ENCODE data around the gene PTOV1. TPM values are rescaled to one million over a fixed set of nuclear protein-coding genes. Genes with fewer than 3 reads are reported as not detected.
A peak's percentile ranks its signal among the peaks of the same experiment; 100 is the strongest.

The PTOV1 gene
- total and polyA plus RNA-seq, 2 donors (not counting 1 experiment from before 2014, with no cell fraction given), result 144 to 230 TPM

DNA sequence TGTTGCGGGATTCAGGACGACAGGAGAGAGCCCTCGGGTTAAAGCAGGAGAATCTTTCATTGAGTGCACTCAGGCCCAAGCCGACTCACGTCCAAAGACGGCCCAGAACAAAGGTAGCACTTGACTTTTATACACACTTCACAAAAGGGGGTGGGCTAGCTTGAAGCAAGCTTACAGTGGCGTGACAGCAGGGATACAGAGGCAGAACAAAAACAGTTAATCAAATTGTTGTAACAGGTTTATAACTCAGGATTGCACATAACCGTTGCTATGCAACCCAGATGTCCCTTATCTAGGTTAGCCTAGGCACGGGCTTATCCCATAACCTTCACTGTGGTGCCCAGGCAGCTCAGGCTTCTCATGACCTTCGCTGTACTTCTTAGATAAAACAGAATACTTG is 30.8 kb upstream of the PTOV1 start:
- WGBS (ENCODE audit: insufficient coverage), result 95% methylated on average over 8 of the region's 10 CpGs
- TF ChIP-seq, protein P1, sequence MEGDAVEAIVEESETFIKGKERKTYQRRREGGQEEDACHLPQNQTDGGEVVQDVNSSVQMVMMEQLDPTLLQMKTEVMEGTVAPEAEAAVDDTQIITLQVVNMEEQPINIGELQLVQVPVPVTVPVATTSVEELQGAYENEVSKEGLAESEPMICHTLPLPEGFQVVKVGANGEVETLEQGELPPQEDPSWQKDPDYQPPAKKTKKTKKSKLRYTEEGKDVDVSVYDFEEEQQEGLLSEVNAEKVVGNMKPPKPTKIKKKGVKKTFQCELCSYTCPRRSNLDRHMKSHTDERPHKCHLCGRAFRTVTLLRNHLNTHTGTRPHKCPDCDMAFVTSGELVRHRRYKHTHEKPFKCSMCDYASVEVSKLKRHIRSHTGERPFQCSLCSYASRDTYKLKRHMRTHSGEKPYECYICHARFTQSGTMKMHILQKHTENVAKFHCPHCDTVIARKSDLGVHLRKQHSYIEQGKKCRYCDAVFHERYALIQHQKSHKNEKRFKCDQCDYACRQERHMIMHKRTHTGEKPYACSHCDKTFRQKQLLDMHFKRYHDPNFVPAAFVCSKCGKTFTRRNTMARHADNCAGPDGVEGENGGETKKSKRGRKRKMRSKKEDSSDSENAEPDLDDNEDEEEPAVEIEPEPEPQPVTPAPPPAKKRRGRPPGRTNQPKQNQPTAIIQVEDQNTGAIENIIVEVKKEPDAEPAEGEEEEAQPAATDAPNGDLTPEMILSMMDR (IDR thresholded peaks at IDR 0.05), result no peak
- TF ChIP-seq EZH2 (IDR thresholded peaks at IDR 0.05; ENCODE audit: borderline replicate concordance, insufficient read depth, low read depth, low read length, poor library complexity, severe bottlenecking), result no peak

DNA sequence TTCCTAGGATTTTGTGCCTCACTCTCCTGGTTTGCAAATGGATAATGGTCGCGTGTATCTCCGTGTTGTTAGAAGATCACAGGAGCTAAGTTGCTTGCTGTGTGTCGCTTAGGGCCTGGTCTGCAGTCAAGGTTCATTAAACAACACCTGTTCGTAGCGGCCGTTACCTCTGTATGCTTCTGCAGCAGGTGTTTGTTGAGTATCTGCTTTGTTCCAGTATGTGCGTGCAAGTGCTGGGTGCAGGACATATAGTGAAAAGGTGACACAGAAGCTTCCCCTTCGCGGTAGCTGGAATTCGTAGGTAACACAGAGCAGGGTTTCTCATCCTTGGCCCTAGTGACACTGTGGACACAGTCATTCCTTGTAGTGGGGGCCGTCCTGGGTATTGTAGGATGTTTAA is 27.5 kb upstream of the PTOV1 start:
- intact Hi-C loops (cut with micrococcal nuclease), result no loop called here
- H3K9ac ChIP-seq (ENCODE audit: low read length), result no peak overlapping the region

More for the DNA sequence above, 30.8 kb upstream of the PTOV1 start:
- H3K9me3 ChIP-seq (ENCODE audit: control extremely low read depth in 1 of 3, control insufficient read depth in 2 of 3, insufficient read depth in 1 of 3, low read length in 2 of 3), result no peaks in the 10 kb centered on the region
- no peak overlapping the region for H3K4me2 ChIP-seq (replicated peaks; ENCODE audit: low read depth, low read length, poor library complexity, severe bottlenecking)
- H3K27me3 Mint-ChIP-seq, result no peaks in the 10 kb centered on the region
- peak overlapping the region; percentile 59 for H3K4me3 Mint-ChIP-seq
- ChIA-PET CTCF (no interaction called here), POLR2A (interaction anchor here (1.0 to 1.3 kb wide), 2 partner anchors 28 to 49 kb away, joined by 3 to 5 read pairs; no protein-coding TSS in a partner anchor)
- peaks cover 2 to 29% of the 10 kb centered on the region in 2 experiments for H3K36me3 ChIP-seq (replicated peaks in 1 of 2; ENCODE audit: control extremely low read depth in 1 of 2, control insufficient read depth in 1 of 2, extremely low read depth in 1 of 2, insufficient read depth in 2 of 2, low read length in 1 of 2)
- peaks cover 54% of the 10 kb centered on the region for H4K20me1 ChIP-seq (ENCODE audit: control insufficient read depth, insufficient read depth, low read length, poor library complexity, severe bottlenecking)
- H3K27ac Mint-ChIP-seq, result no peak overlapping the region
- DNase-seq (no peak), ATAC-seq (ENCODE audit: low read depth) (no peak)
- H2AFZ ChIP-seq (ENCODE audit: insufficient read depth, low read depth, low read length, poor library complexity, severe bottlenecking), result no peak overlapping the region
- no peaks in the 10 kb centered on the region for H3K27me3 ChIP-seq (replicated peaks in 1 of 4; ENCODE audit: control extremely low read depth in 1 of 4, control insufficient read depth in 3 of 4, insufficient read depth in 4 of 4, low read length in 3 of 4)
- intact Hi-C loops (cut with micrococcal nuclease), result no loop called here
- peaks cover 66% of the 10 kb centered on the region for H3K79me2 ChIP-seq (ENCODE audit: control insufficient read depth, insufficient read depth, low read length)
- H3K4me1 Mint-ChIP-seq, result peaks cover 38% of the 10 kb centered on the region
- H3K4me1 ChIP-seq (ENCODE audit: control insufficient read depth in 2 of 2, insufficient read depth in 2 of 2, low read length in 2 of 2), result peaks cover 19 to 33% of the 10 kb centered on the region in 2 donors
- H3K4me3 ChIP-seq (ENCODE audit: control extremely low read depth in 1 of 5, extremely low read depth in 1 of 5, insufficient read depth in 1 of 5, low read depth in 2 of 5, low read length in 4 of 5), result no peak overlapping the region
- H3K27ac ChIP-seq (ENCODE audit: low read length in 2 of 2), result no peak overlapping the region
- H3K9me3 Mint-ChIP-seq (ENCODE audit: insufficient read depth), result no peaks in the 10 kb centered on the region
- H3K9ac ChIP-seq (ENCODE audit: low read length), result no peak overlapping the region

More for the DNA sequence above, 27.5 kb upstream of the PTOV1 start:
- Histone ChIP-seq H3K27ac (ENCODE audit: low read length in 2 of 2) (no peak overlapping the region), H3K79me2 (ENCODE audit: control insufficient read depth, insufficient read depth, low read length) (peaks cover 93% of the 10 kb centered on the region), H3K4me3 (ENCODE audit: control extremely low read depth in 1 of 5, extremely low read depth in 1 of 5, insufficient read depth in 1 of 5, low read depth in 2 of 5, low read length in 4 of 5) (no peak overlapping the region), H2AFZ (ENCODE audit: insufficient read depth, low read depth, low read length, poor library complexity, severe bottlenecking) (no peak overlapping the region), H3K36me3 (replicated peaks in 1 of 2; ENCODE audit: control extremely low read depth in 1 of 2, control insufficient read depth in 1 of 2, extremely low read depth in 1 of 2, insufficient read depth in 2 of 2, low read length in 1 of 2) (peaks cover 2 to 49% of the 10 kb centered on the region in 2 experiments), H3K4me1 (ENCODE audit: control insufficient read depth in 2 of 2, insufficient read depth in 2 of 2, low read length in 2 of 2) (peaks cover 16 to 23% of the 10 kb centered on the region in 2 donors), H4K20me1 (ENCODE audit: control insufficient read depth, insufficient read depth, low read length, poor library complexity, severe bottlenecking) (peaks cover 86% of the 10 kb centered on the region), H3K9me3 (ENCODE audit: control extremely low read depth in 1 of 3, control insufficient read depth in 2 of 3, insufficient read depth in 1 of 3, low read length in 2 of 3) (peaks cover 0 to 1% (median 0%) of the 10 kb centered on the region in 3 donors), H3K27me3 (replicated peaks in 1 of 4; ENCODE audit: control extremely low read depth in 1 of 4, control insufficient read depth in 3 of 4, insufficient read depth in 4 of 4, low read length in 3 of 4) (no peaks in the 10 kb centered on the region), H3K4me2 (replicated peaks; ENCODE audit: low read depth, low read length, poor library complexity, severe bottlenecking) (no peak overlapping the region)
- H3K4me3 Mint-ChIP-seq, result peak overlapping the region; percentile 17
- peaks cover 31% of the 10 kb centered on the region for H3K4me1 Mint-ChIP-seq
- WGBS (ENCODE audit: insufficient coverage), result 85% methylated on average over 8 of the region's 12 CpGs
- no peak for TF ChIP-seq EZH2 (IDR thresholded peaks at IDR 0.05; ENCODE audit: borderline replicate concordance, insufficient read depth, low read depth, low read length, poor library complexity, severe bottlenecking)
- TF ChIP-seq, protein P1 (IDR thresholded peaks at IDR 0.05), result no peak
- H3K27ac Mint-ChIP-seq, result peak overlapping the region; percentile 37
- H3K27me3 Mint-ChIP-seq, result no peaks in the 10 kb centered on the region
- POLR2A ChIA-PET, result interaction anchor here (1.2 kb wide), 1 partner anchor 20 kb away, joined by 3 read pairs; no protein-coding TSS in a partner anchor
- ATAC-seq (ENCODE audit: low read depth) (no peak), DNase-seq (no peak)
- CTCF ChIA-PET, result no interaction called here
- no peaks in the 10 kb centered on the region for H3K9me3 Mint-ChIP-seq (ENCODE audit: insufficient read depth)
